Measurements from ENCODE around the gene PDCD5. TPM values are rescaled to one million over a fixed set of nuclear protein-coding genes. Genes with fewer than 3 reads are reported as not detected.
"Not testable (repeated sequence)": the region's sequence is repeated elsewhere in the genome, so short reads cannot be mapped to it uniquely, and the experiment has no call there.

PDCD5 gene
- polyA plus RNA-seq, 3 donors = 41.4 to 84.5 (median 79.9) TPM

- Mint-ChIP-seq H3K27me3 (ENCODE audit: low read depth in 3 of 3) (peaks cover 19 to 43% (median 39%) of the 10 kb centered on the region in 3 donors), H3K27ac (no peak overlapping the region), H3K4me3 (no peak overlapping the region), H3K36me3 (no peaks in the 10 kb centered on the region), H3K9me3 (peaks cover 0 to 6% (median 3%) of the 10 kb centered on the region in 7 donors), H3K4me1 (peaks cover 3% of the 10 kb centered on the region)
- Histone ChIP-seq H3K36me3 (replicated peaks in 1 of 2; ENCODE audit: control insufficient read depth in 1 of 2, insufficient read depth in 2 of 2, low read length in 2 of 2) (no peaks in the 10 kb centered on the region), H3K9me3 (replicated peaks in 1 of 2; ENCODE audit: control insufficient read depth in 1 of 2, insufficient read depth in 1 of 2, low read length in 2 of 2) (no peaks in the 10 kb centered on the region), H3K4me3 (replicated peaks in 1 of 3; ENCODE audit: low read depth in 2 of 3, low read length in 3 of 3) (no peak overlapping the region), H4K20me1 (ENCODE audit: insufficient read depth, low read length) (no peaks in the 10 kb centered on the region), H3K9ac (ENCODE audit: insufficient read depth, low read length, poor library complexity, severe bottlenecking) (no peak overlapping the region), H3K27ac (ENCODE audit: low read depth in 1 of 2, low read length in 2 of 2) (no peak overlapping the region), H3K4me2 (replicated peaks; ENCODE audit: extremely low read depth, low read length, poor library complexity, severe bottlenecking) (no peak overlapping the region), H3K27me3 (ENCODE audit: control insufficient read depth in 2 of 2, insufficient read depth in 2 of 2, low read length in 2 of 2) (peaks cover 2 to 4% of the 10 kb centered on the region in 2 donors), H3K79me2 (ENCODE audit: insufficient read depth, low read length) (no peaks in the 10 kb centered on the region), H3K4me1 (ENCODE audit: control insufficient read depth in 1 of 2, insufficient read depth in 2 of 2, low read length in 2 of 2) (no peaks in the 10 kb centered on the region), H2AFZ (ENCODE audit: insufficient read depth, low read depth, low read length, poor library complexity, severe bottlenecking) (no peak overlapping the region)
- TF ChIP-seq, protein P1, sequence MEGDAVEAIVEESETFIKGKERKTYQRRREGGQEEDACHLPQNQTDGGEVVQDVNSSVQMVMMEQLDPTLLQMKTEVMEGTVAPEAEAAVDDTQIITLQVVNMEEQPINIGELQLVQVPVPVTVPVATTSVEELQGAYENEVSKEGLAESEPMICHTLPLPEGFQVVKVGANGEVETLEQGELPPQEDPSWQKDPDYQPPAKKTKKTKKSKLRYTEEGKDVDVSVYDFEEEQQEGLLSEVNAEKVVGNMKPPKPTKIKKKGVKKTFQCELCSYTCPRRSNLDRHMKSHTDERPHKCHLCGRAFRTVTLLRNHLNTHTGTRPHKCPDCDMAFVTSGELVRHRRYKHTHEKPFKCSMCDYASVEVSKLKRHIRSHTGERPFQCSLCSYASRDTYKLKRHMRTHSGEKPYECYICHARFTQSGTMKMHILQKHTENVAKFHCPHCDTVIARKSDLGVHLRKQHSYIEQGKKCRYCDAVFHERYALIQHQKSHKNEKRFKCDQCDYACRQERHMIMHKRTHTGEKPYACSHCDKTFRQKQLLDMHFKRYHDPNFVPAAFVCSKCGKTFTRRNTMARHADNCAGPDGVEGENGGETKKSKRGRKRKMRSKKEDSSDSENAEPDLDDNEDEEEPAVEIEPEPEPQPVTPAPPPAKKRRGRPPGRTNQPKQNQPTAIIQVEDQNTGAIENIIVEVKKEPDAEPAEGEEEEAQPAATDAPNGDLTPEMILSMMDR (IDR thresholded peaks at IDR 0.05) = no peak
- 96% methylated on average over 6 of the region's 9 CpGs for WGBS (ENCODE audit: insufficient coverage)
- intact Hi-C loops (cut with micrococcal nuclease) = loop anchor here in 1 of 2 donors (5.0 kb wide), 1 partner anchor 230 kb away; no protein-coding TSS in a partner anchor
- DNase-seq = no peak
Observed at GRCh38 chr19:32567486-32567885, 13.5 kb upstream of the PDCD5 start.

- H3K27me3 Mint-ChIP-seq (ENCODE audit: low read depth in 3 of 3) = peaks cover 25 to 48% (median 46%) of the 10 kb centered on the region in 3 donors
- TF ChIP-seq, protein P1 (IDR thresholded peaks at IDR 0.05) = peak; percentile 45
- Histone ChIP-seq H3K27me3 (ENCODE audit: control insufficient read depth in 2 of 2, insufficient read depth in 2 of 2, low read length in 2 of 2) (peaks cover 4% of the 10 kb centered on the region in 2 donors), H2AFZ (ENCODE audit: insufficient read depth, low read depth, low read length, poor library complexity, severe bottlenecking) (no peak overlapping the region), H3K36me3 (replicated peaks in 1 of 2; ENCODE audit: control insufficient read depth in 1 of 2, insufficient read depth in 2 of 2, low read length in 2 of 2) (no peaks in the 10 kb centered on the region), H3K79me2 (ENCODE audit: insufficient read depth, low read length) (no peaks in the 10 kb centered on the region), H3K9ac (ENCODE audit: insufficient read depth, low read length, poor library complexity, severe bottlenecking) (no peak overlapping the region), H3K4me3 (replicated peaks in 1 of 3; ENCODE audit: low read depth in 2 of 3, low read length in 3 of 3) (no peak overlapping the region), H3K9me3 (replicated peaks in 1 of 2; ENCODE audit: control insufficient read depth in 1 of 2, insufficient read depth in 1 of 2, low read length in 2 of 2) (no peaks in the 10 kb centered on the region), H4K20me1 (ENCODE audit: insufficient read depth, low read length) (no peaks in the 10 kb centered on the region), H3K27ac (ENCODE audit: low read depth in 1 of 2, low read length in 2 of 2) (no peak overlapping the region), H3K4me2 (replicated peaks; ENCODE audit: extremely low read depth, low read length, poor library complexity, severe bottlenecking) (no peak overlapping the region), H3K4me1 (ENCODE audit: control insufficient read depth in 1 of 2, insufficient read depth in 2 of 2, low read length in 2 of 2) (no peaks in the 10 kb centered on the region)
- intact Hi-C loops (cut with micrococcal nuclease) = no loop called here
- H3K4me3 Mint-ChIP-seq = peak overlapping the region in 1 of 2 donors; percentile 26
- no peak overlapping the region for H3K27ac Mint-ChIP-seq
- H3K9me3 Mint-ChIP-seq = peaks cover 2 to 14% (median 5%) of the 10 kb centered on the region in 7 donors
- H3K4me1 Mint-ChIP-seq = peaks cover 3% of the 10 kb centered on the region
- H3K36me3 Mint-ChIP-seq = no peaks in the 10 kb centered on the region
- 29% methylated on average over 13 of the region's 15 CpGs for WGBS (ENCODE audit: insufficient coverage)
- DNase-seq = peak; percentile 7 to 25 (median 20)
Observed at GRCh38 chr19:32570081-32570785, 10.8 kb upstream of the PDCD5 start.

DNA sequence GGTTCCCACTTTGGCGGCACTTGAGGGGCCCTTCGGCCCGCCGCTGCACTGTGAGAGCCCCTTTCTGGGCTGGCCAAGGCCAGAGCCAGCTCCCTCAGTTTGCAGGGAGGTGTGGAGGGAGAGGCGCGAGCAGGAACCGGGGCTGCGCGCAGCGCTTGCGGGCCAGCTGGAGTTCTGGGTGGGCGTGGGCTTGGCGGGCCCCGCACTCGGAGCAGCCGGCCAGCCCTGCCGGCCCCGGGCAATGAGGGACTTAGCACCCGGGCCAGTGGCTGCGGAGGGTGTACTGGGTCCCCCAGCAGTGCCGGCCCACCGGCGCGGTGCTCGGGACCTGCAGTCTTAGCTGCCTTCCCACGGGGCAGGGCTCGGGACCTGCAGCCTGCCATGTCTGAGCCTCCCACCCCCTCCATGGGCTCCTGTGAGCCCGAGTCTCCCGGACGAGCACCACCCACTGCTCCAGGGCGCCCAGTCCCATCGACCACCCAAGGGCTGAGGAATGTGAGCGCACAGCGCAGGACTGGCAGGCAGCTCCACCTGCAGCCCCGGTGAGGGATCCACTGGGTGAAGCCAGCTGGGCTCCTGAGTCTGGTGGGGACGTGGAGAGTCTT, 9.4 kb upstream of the PDCD5 start:
- H3K36me3 Mint-ChIP-seq; H3K9ac ChIP-seq (ENCODE audit: insufficient read depth, low read length, poor library complexity, severe bottlenecking); H3K4me3 Mint-ChIP-seq; H3K4me1 ChIP-seq (ENCODE audit: control insufficient read depth in 1 of 2, insufficient read depth in 2 of 2, low read length in 2 of 2); intact Hi-C loops (cut with micrococcal nuclease); H3K4me2 ChIP-seq (replicated peaks; ENCODE audit: extremely low read depth, low read length, poor library complexity, severe bottlenecking); H3K4me1 Mint-ChIP-seq; H3K79me2 ChIP-seq (ENCODE audit: insufficient read depth, low read length); H3K4me3 ChIP-seq (replicated peaks in 1 of 3; ENCODE audit: low read depth in 2 of 3, low read length in 3 of 3); H3K27me3 ChIP-seq (ENCODE audit: control insufficient read depth in 2 of 2, insufficient read depth in 2 of 2, low read length in 2 of 2); H3K27ac ChIP-seq (ENCODE audit: low read depth in 1 of 2, low read length in 2 of 2); DNase-seq; H2AFZ ChIP-seq (ENCODE audit: insufficient read depth, low read depth, low read length, poor library complexity, severe bottlenecking); H3K9me3 ChIP-seq (replicated peaks in 1 of 2; ENCODE audit: control insufficient read depth in 1 of 2, insufficient read depth in 1 of 2, low read length in 2 of 2); H4K20me1 ChIP-seq (ENCODE audit: insufficient read depth, low read length); H3K27ac Mint-ChIP-seq; H3K36me3 ChIP-seq (replicated peaks in 1 of 2; ENCODE audit: control insufficient read depth in 1 of 2, insufficient read depth in 2 of 2, low read length in 2 of 2): not testable (repeated sequence)
- Mint-ChIP-seq H3K9me3 (peaks cover 2 to 14% (median 6%) of the 10 kb centered on the region in 7 donors), H3K27me3 (ENCODE audit: low read depth in 3 of 3) (peaks cover 29 to 50% (median 46%) of the 10 kb centered on the region in 3 donors)
- 92% methylated on average over 8 of the region's 36 CpGs for WGBS (ENCODE audit: insufficient coverage)

Measured in CD14-positive monocyte (primary cell).